HG02763 (cell line): ENCODE data around the gene C12orf43.
"Not testable (repeated sequence)": the region's sequence is repeated elsewhere in the genome, so short reads cannot be mapped to it uniquely, and the experiment has no call there.

Source experiments
- ATAC-seq: cut with Tn5 transposase; IDR thresholded peaks from one replicate; pipeline ENCODE4 v1.9.1; 2021; ENCODE audit warnings: mild to moderate bottlenecking, moderate library complexity; ENCODE audit not compliant: unreplicated experiment

Gene C12orf43, protein sequence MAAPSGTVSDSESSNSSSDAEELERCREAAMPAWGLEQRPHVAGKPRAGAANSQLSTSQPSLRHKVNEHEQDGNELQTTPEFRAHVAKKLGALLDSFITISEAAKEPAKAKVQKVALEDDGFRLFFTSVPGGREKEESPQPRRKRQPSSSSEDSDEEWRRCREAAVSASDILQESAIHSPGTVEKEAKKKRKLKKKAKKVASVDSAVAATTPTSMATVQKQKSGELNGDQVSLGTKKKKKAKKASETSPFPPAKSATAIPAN

DNA sequence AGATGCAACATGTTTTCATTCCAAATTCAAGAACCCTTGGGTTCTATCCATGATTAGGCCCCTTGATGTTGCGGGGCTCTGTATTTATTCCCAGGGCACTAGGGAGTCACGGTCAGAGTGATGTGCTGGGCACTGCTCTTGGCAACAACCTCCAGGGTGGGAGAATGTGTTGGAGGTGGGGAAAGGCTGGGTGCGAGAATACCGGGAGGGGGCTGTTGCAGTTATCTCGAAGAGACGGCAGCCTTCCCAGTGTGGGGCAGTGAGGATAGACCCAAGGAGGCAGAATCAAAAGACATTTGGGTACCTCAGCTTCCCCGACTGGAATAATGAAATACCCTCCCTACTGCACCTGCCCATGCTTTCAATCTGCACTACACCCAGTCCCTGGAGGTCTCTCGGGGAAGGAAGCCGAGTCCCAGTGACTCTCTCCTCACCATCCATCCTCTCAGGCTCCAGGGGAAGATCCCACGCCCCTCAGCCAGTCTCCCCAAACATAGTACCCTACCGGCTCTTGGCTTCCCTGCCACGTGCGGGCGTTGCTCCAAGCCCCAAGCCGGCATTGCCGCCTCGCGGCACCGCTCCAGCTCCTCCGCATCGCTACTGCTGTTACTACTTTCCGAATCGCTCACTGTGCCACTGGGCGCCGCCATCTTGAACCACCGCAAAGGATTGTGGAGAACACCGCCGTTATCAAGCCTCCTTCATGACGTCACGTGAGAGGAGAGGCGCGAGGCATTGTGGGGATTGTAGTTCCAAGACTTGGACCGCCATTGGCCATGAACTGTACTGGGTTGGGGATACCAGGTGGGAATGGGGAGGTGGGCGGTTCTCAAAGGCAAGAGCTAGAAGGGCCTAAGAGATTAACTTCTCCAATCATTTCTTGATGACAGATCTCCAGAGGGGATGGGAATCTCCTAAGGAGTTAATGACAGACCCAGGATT is at the start of gene C12orf43:
C12orf43 (minus strand) TSS at position 663 of the 942 bp plus-strand sequence; CDS start at position 650, 13 bp downstream.
- peak; percentile 95 for ATAC-seq

DNA sequence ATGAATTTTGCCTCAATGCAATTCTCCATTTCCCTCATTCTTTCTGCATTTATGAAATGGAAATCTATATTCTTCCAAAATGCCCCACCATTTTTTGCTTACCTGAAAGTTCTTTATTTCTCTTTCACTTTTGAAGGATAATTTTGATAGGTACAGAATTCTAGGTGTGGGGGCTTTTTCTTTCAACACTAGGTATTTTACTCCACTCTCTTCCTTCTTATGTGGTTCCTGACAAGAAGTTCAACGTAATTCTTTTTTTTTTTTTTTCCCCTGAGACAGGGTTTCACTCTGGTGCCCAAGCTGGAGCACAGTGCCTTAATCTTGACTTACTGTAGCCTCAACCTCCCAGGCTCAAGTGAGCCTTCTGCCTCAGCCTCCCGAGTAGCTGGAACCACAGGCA is 49.1 kb upstream of the C12orf43 start:
- ATAC-seq = no peak

DNA sequence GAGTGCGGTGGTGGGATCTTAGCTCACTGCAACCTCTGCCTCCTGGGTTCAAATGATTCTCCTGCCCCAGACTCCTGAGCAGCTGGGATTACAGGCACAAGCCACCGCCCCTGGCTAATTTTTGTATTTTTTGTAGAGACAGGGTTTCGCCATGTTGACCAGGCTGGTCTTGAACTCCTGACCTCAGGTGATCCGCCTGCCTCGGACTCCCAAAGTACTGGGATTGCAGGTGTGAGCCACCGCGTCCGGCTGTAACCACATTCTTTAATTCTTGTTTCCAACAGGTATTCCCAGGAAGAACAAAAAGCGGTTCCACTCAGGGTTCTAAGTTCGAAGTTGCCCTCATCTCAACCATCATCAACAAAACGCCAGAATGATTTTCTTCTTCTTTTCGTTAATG is 48.3 kb upstream of the C12orf43 start:
- ATAC-seq = not testable (repeated sequence)

DNA sequence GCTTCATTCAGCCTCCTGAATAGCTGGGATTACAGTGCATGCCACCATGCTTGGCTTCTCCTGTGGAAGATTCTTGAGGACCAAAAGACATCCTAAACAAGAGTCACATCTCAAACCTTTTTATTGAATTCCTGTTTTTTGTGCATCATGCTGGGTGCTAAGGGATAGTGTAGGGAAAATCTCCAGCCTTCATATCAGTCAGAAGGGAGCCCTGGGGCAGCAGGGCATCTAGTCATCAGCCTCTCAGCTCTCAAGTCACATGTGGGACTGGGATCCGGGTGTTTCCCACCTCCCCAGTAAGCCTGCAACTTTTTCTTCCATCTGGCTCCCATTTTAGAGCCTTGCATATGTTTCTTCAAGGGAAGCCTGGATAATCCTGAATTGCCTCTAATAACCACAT is 47.8 kb upstream of the C12orf43 start:
- no peak for ATAC-seq

DNA sequence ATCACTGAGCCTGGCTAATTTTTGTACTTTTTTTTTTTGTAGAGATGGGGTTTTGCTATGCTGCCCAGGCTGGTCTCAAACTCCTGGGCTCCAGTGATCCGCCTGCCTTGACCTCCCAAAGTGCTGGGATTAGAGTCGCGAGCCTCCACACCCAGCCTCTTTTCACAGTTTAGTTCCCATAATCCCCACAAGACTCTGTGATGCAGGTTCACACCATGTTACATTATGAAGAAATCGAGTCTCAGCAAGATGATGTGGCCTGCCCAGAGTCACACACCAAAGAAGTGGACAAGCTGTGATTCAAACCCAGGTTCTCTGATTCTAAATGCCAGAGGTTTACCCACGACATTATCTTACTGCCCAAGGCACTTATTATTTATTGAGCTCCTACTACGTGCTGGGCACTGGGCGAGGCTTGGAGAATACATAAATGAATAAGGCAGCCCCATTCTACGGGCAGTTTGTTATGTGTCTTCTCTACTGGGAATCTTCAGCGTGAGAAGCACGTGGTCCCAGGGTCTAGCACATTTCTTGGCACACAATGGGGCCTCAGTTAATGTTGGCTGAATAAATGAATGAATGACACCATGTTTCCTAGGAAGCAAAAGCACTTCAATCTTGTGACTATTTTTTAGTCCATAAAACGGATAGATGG is 46.2 kb upstream of the C12orf43 start:
- ATAC-seq = no peak

DNA sequence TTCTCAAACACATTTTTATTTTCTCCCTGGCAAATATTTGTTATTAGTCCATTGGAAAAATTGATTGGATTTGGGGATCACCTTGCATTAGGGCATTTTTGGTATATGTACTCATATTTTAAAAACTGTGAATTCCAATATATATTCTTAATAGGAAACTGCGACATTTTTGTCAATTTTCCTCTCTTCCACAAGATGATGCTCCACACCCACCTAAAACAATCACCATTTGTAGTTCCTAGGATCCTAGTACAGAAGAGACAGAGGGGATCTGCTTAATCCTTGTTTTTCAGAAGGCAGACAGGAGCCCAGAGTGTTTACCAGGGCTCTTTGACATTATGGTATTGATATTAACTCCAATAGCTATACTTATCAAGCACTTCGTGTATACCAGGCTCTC is 45.5 kb upstream of the C12orf43 start:
- ATAC-seq = no peak

DNA sequence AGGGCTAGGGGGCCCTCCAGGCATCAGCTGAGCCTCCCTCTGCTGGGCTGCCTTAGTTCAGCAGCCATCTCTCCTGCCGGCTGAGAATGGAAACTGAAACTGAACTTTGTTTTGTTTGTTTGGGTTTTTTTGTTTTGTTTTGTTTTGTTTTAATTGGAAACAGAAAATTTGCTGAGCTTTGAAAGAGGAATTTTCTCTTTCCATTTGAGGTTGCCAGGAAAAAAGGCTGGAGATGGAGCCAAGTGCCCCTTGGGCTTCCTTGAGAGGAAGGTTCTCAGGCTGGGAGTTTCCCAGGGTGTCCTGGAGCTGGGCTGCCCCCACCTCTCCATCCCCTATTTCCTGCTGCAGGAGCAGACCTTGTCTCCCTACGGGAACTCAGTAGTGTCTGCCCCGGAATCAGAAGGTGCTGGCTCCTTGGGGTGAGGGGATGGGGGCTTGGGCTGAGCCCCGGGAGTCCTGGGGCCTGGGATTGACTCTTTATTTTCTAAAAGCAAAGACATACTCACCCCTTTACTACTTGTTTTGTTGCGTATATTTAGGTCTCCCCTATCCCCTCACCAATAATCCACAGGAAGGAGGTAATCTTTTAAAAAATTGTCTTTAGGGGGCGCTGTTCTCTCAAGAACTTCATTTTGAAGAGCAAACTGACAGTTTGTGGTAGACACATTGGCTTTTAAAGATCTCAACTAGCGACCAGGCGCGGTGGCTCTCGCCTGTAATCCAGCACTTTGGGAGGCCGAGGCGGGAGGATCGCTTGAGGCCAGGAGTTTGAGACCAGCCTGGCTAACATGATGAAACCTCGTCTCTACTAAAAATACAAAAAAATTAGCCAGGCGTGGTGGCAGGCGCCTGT is 44.1 kb upstream of the C12orf43 start:
- peak; percentile 59 for ATAC-seq

DNA sequence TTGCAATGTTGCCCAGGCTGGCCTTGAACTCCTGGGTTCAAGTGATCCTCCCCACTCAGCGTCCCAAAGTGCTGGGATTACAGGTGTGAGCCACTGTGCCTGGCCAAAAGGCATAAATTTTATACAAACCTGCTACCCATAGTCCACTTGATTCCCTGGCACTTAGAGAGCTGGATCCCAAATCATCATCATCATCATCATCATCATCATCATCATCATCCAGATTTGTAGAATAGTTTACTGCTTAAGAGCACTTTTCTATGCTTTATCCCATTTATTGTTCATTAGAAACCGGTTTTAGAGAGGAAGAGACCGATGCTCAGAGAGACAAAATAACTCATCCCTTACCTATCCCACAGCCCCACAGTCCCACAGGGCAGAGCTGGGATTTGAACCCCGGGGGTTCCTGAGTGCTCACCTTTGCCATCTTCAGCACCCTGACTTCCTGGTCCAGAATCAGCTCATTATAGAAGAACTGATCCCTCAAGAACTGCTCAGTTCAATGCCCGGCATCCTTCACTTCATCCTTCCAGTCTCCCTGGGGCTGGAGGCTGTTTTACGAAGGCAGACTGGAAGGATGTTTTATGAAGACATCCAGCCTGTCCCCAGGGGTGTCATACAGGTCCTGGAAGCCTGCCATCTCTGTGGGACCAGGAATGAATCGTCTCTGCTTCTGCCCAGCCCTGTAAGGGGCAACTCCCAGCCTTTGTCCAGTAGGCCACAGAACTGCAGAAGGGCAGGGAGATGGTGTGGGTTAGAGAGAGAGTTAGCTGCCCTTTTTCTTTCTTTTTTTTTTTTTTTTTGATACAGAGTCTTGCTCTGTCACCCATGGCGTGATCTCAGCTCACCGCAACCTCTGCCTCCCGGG is 43.0 kb upstream of the C12orf43 start:
- no peak for ATAC-seq

DNA sequence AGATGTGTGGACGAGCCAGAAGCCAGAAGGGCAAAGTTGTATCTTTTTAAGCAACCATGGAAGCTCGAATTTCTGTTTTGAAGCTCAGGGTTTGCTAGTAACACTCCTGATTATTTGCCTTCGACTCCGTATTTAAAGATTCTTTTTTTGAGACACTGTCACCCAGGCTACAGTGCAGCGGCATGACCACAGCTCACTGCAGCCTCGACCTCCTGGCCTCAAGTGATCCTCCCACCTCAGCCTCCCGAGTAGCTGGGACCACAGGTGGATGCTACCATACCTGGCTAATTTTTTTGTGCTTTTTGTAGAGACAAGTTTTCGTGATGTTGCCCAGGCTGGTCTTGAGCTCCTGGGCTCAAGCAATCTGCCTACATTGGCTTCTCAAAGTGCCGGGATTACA is 41.5 kb upstream of the C12orf43 start:
- no peak for ATAC-seq

DNA sequence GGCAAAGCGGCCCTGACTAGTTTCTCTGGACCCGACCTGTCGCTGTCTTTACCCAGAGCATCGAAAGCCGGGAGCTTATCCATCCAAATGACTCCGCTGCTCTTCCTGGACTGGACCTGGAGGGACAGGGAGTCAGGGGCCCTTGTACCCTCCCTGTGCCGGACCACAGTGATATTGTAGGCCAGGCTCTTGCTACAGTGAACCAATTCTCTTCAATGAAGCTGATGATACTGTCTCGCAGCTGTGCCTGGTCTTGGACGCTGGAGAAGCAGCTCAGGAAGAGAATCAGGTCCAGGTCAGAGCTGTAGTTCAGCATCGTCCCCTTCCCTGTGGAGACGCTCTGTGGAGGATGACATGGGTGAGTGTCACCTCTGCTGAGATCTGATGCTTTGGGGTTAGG is 37.4 kb upstream of the C12orf43 start:
- no peak for ATAC-seq

DNA sequence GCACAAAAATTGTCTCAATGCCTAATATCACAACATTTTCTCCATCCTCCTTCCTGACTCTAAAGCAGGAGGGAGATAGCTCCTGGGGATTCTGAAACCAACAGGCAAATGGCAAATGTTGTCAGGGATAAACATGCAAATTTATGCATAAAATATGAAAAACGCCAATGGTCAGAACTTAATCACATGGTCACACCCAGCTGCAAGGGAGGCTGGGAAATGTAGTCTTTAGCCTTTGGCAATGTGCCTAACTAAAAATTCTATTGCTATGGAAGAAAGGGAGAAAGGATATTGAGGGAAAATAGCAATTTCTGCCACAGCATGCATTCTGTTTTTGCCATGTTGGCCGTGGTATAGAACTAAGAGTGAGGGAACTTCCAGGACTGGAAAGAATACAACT is 34.4 kb upstream of the C12orf43 start:
- no peak for ATAC-seq

DNA sequence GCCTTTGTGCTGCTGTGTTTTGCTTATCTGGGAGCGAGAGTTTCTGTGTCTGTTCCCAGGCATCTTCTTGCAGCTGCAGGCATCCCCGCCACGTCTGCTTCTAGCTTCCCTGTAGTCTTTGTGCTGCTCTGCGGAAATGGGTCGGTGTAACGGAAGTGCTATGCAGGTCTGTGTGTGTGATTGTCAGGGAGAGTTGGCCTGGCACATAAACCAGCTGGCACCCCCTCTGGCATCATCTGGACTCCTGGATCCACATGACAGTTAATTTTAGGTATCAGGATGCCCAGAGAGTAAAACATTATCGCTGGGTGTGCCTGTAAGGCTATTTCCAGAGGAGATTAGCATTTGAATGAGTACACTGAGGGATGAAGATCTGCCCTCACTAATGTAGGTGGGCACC is 32.2 kb upstream of the C12orf43 start:
- no peak for ATAC-seq

DNA sequence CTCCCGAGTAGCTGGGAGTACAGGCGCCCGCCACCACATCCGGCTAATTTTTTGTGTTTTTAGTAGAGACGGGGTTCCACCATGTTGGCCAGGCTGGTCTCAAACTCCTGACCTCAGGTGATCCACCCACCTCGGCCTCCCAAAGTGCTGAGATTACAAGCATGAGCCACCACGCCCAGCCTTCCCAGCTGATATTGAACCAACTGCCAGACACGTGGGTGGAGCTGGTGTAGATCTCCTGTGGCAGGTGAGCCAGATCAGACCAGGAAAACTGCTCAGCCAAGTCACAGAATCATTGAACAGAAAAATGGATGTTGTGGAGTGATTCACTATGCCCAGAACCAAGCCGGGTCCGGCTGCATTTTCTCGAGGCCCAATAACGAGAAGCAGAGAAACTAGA is 31.1 kb upstream of the C12orf43 start:
- not testable (repeated sequence) for ATAC-seq

DNA sequence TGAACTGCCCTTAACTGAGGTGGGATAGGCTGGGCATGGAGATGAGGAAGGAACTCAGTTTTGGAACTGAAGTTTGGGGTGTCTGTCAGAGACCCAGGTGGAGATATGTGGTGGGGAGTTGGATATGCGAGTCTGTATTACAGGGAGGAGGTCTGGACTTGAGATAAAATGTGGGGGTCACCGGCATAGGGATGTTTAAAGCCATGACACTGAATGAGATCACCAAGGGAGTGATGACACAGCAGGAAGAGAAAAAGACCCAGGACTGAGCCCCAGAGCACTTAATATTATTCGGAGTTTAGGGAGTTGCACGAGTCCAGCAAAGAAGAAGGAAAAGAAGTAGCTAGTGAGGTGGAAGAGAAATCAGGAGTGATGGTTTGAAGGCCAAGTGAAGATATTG is 26.8 kb upstream of the C12orf43 start:
- ATAC-seq = no peak

DNA sequence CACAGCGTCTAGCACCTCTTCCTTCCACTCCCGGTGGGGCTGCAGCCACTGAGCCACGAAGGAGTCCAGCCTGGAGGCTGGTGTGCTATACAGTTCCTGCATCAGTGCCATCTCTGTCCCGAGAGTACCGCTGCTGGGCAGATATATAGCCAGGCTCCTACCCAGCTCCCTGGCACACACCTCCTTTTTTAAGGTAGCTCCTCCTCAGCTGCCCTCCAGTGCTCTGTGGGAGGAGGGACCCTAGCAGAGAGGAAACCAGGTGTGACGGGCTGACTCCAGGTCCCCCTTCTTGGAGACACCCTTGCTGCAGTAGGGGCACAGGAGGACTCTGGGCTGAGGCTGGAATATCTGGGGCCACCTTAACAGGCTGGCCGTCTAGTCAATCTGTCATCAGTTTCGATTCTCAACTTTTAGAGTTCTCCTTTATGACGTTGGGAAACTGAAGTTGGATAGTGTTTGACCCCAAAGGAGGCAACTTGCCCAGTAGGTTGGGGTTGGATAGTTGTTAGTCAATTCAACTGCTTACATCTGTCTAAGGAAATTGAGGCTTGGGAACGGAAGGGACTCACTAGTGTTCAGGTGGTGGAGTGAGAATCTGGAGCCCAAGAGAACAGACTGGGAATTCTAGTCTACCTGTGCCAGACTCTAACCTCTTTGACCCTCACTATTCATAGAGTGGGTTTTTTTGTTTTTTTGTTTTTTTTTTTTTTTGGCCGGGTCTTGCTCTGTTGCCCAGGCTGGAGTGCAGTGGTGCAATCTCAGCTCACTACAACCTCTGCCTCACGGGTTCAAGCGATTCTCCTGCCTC is 22.8 kb upstream of the C12orf43 start, which contains the start of gene OASL:
OASL (minus strand) TSS at position 386 of the 808 bp plus-strand sequence; CDS start at position 111, 275 bp downstream.
- ATAC-seq = peak; percentile 72

DNA sequence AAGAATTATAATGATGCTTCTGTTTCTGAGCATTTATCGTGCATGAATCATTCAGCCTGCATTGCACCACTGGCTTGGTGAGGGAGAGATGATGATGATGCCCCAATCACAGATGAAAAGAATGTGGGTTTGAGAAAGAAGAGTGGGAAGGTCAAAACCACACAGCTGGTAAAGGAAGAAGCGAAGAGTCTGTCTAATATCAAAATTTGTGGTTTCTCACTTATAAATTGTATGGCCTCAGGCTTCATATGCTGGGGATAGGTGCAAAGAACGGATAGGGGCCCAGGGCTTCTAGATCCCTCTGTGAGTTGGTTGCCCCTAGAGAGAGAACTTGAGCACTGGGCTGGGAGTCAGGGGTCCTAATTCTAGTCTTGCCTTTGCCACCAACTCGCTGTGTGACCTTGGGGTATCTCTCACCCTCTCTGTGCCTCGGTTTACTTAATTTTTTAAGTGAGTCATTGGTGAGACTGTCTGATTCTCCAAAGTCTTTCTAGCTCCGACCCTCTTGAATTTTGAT is 20.6 kb upstream of the C12orf43 start:
- no peak for ATAC-seq

DNA sequence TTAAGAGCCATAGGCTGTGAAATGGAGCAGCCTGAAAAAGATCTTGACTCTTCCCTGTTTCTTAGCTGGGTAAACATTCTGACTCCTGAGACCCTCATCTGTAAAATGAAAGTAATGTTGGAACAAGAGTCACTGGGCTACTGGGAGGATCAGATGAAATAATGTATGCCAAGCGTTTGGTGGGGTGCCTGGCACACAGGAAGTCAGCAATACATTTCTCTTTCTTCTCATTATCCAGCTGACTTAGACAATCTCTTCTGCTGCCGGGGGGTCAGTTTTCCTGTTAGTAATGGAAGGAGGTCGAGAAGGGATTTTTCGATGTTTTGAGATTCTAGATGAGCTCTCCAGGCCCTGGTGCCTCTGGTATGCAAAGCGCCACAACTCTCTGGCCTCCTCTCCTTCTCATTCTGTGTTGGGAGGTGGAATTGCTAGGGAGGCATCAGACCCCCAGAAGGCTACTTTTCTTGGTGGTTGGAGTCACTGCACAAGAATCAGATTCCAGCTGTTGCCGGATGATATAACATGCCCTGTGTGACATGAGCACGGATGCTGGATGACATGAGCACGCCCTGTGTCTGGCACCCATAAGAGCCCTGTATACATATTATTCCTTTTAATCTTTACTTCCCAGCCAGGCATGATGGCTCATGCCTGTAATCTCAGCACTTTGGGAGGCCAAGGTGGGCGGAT is 18.5 kb upstream of the C12orf43 start:
- no peak for ATAC-seq
